DOHH2 (cell line): ENCODE measurements around the gene LRP11.
"Not testable (repeated sequence)": the region's sequence is repeated elsewhere in the genome, so short reads cannot be mapped to it uniquely, and the experiment has no call there.

ENCODE experiments used
- H3F3A ChIP-seq: fragments of 200-600 bp; sonication (generic), shearing (Covaris generic); 2 replicates; pipeline ENCODE4 v1.6.0; 2016; ENCODE audit warnings: antibody characterized with exemption, mild to moderate bottlenecking; ENCODE audit not compliant: control insufficient read depth, insufficient read depth
- H3K27ac ChIP-seq: fragments of 200-600 bp; sonication (generic); 2 replicates; pipeline ENCODE4 v1.5.1; 2014; ENCODE audit warnings: low read depth, mild to moderate bottlenecking, low read length, moderate library complexity
- H3K27me3 ChIP-seq: fragments of 200-600 bp; sonication (generic); 2 replicates; pipeline ENCODE4 v1.6.1; 2014; ENCODE audit warnings: mild to moderate bottlenecking, low read length, mixed read lengths; ENCODE audit not compliant: control insufficient read depth
- H3K36me3 ChIP-seq: fragments of 200-600 bp; sonication (generic); 2 replicates; pipeline ENCODE4 v1.6.1; 2014; ENCODE audit warnings: mild to moderate bottlenecking, low read length, moderate library complexity, mixed read lengths; ENCODE audit not compliant: control insufficient read depth
- H3K4me1 ChIP-seq: fragments of 200-600 bp; sonication (generic); 2 replicates; pipeline ENCODE4 v1.6.1; 2014; ENCODE audit warnings: mild to moderate bottlenecking, low read length, mixed read lengths; ENCODE audit not compliant: control insufficient read depth
- H3K4me2 ChIP-seq: fragments of 200-600 bp; sonication (generic); 2 replicates; pipeline ENCODE4 v1.6.0; 2014; ENCODE audit warnings: mild to moderate bottlenecking, low read length, moderate library complexity
- H3K4me3 ChIP-seq: fragments of 200-600 bp; sonication (generic); 2 replicates; pipeline ENCODE4 v1.5.1; 2014; ENCODE audit warnings: mild to moderate bottlenecking, low read length, mixed read lengths
- H3K79me2 ChIP-seq: fragments of 200-600 bp; sonication (generic); 2 replicates; pipeline ENCODE4 v1.6.1; 2014; ENCODE audit warnings: mild to moderate bottlenecking, low read length, mixed read lengths; ENCODE audit not compliant: control insufficient read depth
- H3K9me2 ChIP-seq: fragments of 200-600 bp; sonication (generic); replicated peaks from 2 replicates; pipeline ENCODE4 v1.6.1; 2014; ENCODE audit warnings: mild to moderate bottlenecking, low read length, mixed read lengths; ENCODE audit not compliant: control insufficient read depth
- H3K9me3 ChIP-seq: fragments of 200-600 bp; sonication (generic); 2 replicates; pipeline ENCODE4 v1.6.1; 2014; ENCODE audit warnings: antibody characterized with exemption, low read length, mixed read lengths; ENCODE audit not compliant: control insufficient read depth, insufficient read depth
- H4K20me1 ChIP-seq: fragments of 200-600 bp; sonication (generic); 2 replicates; pipeline ENCODE4 v1.6.0; 2014; ENCODE audit warnings: low read depth, mild to moderate bottlenecking, antibody characterized with exemption, low read length, moderate library complexity; ENCODE audit not compliant: control insufficient read depth, insufficient read depth
- CTCF ChIP-seq: fragments of 200-600 bp; sonication (generic); IDR thresholded peaks from one replicate; pipeline ENCODE4 v1.5.1; 2014; ENCODE audit warnings: antibody characterized with exemption, mild to moderate bottlenecking, low read depth, low read length; ENCODE audit not compliant: poor library complexity, severe bottlenecking
- EZH2phosphoT487 ChIP-seq: fragments of 200-600 bp; sonication (generic); IDR thresholded peaks from 2 replicates; pipeline ENCODE4 v1.6.1; 2017; ENCODE audit warnings: borderline replicate concordance, mild to moderate bottlenecking, antibody characterized with exemption, low read length, moderate library complexity, mixed read lengths

Gene LRP11

DNA sequence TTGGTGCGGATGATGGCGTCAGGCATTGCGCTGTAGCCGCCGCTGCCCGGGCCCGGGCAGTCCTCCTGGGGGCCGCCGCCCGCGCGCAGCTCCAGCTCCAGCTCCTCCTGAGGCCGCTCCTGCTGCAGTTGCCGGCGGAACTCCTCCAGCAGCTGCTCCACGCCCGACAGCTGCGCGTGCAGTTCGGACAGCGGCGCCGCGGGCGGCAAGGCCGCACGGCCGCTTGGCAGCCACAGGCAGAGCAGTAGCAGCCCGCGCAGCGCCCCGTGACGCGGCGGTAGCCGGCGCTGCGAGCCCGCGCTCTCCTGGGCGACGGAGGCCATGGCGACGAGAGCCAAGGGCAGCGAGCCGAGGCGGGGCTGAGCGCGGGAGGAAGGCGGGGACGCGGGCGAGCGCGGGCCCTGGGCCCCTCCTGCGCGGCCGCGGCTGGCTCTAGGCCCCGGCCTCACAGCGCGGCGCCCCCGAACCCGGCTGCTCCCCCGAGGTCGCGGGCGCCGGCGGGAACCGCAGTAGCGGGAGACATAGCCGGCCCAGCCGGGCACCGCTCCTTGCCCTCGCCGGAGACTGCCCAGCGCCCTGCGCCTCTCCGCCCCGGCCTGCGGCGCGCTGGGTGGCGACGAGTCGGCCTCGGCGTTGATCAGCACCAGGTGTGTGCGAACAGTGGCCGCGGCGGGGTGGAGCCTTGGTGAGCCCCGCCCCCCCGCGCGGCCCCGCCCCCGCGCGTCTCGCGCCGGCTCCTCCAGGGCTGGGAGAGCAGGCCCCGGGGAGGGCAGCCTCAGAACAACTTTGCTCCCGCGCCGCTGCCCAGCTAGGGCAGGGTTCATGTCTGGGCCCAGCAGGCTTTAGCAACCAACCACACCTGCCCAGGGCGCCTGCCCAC is at the start of gene LRP11:
TSS of gene LRP11 (minus strand) at position 662 of the 880 bp plus-strand sequence. CDS start at position 323, 339 bp downstream.
- Histone ChIP-seq H3F3A (peaks cover 5% of the 10 kb centered on the region; the same call in 1 of the 2 replicates), H3K4me3 (peak within 1 kb of the TSS; percentile 78), H4K20me1 (no peaks in the 10 kb centered on the region; the same call in 1 of the 2 replicates), H3K9me3 (no peaks in the 10 kb centered on the region), H3K4me1 (peaks cover 33% of the 10 kb centered on the region), H3K27ac (0 out of 2 replicates have a peak within 1 kb of the TSS, but pooled peaks have one; percentile 10), H3K79me2 (no peaks in the 10 kb centered on the region), H3K9me2 (no peaks in the 10 kb centered on the region), H3K4me2 (peak within 1 kb of the TSS; percentile 84), H3K36me3 (no peaks in the 10 kb centered on the region), H3K27me3 (peaks cover 13% of the 10 kb centered on the region)
- no peak for TF ChIP-seq CTCF
- TF ChIP-seq EZH2phosphoT487 = no peak

GRCh38 chr6:149913540-149914240 is 49.5 kb upstream of the LRP11 start:
- Histone ChIP-seq H3K9me2 (no peaks in the 10 kb centered on the region), H3K4me1 (no peaks in the 10 kb centered on the region), H3K36me3 (no peaks in the 10 kb centered on the region), H3K4me3 (no peak overlapping the region), H3K27me3 (peaks cover 14% of the 10 kb centered on the region), H3K79me2 (no peaks in the 10 kb centered on the region), H3K4me2 (no peak overlapping the region), H3K9me3 (peaks cover 7% of the 10 kb centered on the region), H3F3A (no peaks in the 10 kb centered on the region), H4K20me1 (no peaks in the 10 kb centered on the region), H3K27ac (no peak overlapping the region)
- TF ChIP-seq CTCF (no peak), EZH2phosphoT487 (no peak)

DNA sequence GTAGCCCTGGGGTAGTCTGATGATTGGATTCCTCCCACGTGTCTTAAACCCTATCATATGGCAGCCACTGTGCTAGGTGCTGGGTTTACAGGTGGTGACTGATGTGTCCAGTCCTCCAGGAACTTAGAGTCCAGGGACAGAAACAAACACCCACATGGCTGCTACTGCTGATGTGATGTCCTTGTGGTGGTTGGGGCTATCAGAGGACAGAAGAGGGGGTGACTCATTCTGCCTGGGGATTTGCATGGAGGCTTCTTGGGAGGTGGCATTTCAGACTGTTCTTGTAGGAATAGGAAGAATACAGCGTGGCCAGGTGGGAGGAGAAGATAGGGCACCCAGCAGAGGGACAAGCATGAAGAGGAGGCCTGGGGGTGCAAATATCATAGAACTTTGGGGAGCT is 48.9 kb upstream of the LRP11 start:
- Histone ChIP-seq H3K9me2 (no peaks in the 10 kb centered on the region), H3K4me1 (no peaks in the 10 kb centered on the region), H3K27ac (no peak overlapping the region), H3K4me3 (no peak overlapping the region), H4K20me1 (no peaks in the 10 kb centered on the region), H3K9me3 (peaks cover 13% of the 10 kb centered on the region), H3K36me3 (no peaks in the 10 kb centered on the region), H3K79me2 (no peaks in the 10 kb centered on the region), H3K4me2 (no peak overlapping the region), H3K27me3 (peaks cover 14% of the 10 kb centered on the region), H3F3A (no peaks in the 10 kb centered on the region)
- TF ChIP-seq CTCF (no peak), EZH2phosphoT487 (no peak)

GRCh38 chr6:149912680-149913079 is 48.5 kb upstream of the LRP11 start:
- peaks cover 14% of the 10 kb centered on the region for H3K27me3 ChIP-seq

More at GRCh38 chr6:149912680-149913079, 48.5 kb upstream of the LRP11 start:
- not testable (repeated sequence) for H3K36me3 ChIP-seq, H3K4me2 ChIP-seq, H3K79me2 ChIP-seq, H3K9me2 ChIP-seq, H3K4me3 ChIP-seq, H3F3A ChIP-seq, H3K27ac ChIP-seq, H4K20me1 ChIP-seq, H3K4me1 ChIP-seq
- H3K9me3 ChIP-seq = peaks cover 16% of the 10 kb centered on the region
